Left renal cortex interstitium (tissue), 4 donors: ENCODE measurements around the gene RINL. TPM values are rescaled to one million over a fixed set of nuclear protein-coding genes. Genes with fewer than 3 reads are reported as not detected.
"Not testable (repeated sequence)": the region's sequence is repeated elsewhere in the genome, so short reads cannot be mapped to it uniquely, and the experiment has no call there.

ENCODE experiments used
- DNase-seq, 4 donors: peaks; one replicate each; pipeline ENCODE4 v3.0.0-alpha.2; 2013; ENCODE audit warnings: low read depth in 4 of 4, low spot score in 2 of 4, missing footprints in 1 of 4
- polyA plus RNA-seq, 4 donors: library from polyadenylated mRNA; unstranded; fragments of 120-200 nt; gene quantifications; one replicate each; pipeline ENCODE4 v1.2.1, GENCODE V29; 2013; ENCODE audit not compliant: insufficient read length in 4 of 4

The RINL gene
- polyA plus RNA-seq, 4 donors = 7.1 to 10.0 (median 8.3) TPM

DNA sequence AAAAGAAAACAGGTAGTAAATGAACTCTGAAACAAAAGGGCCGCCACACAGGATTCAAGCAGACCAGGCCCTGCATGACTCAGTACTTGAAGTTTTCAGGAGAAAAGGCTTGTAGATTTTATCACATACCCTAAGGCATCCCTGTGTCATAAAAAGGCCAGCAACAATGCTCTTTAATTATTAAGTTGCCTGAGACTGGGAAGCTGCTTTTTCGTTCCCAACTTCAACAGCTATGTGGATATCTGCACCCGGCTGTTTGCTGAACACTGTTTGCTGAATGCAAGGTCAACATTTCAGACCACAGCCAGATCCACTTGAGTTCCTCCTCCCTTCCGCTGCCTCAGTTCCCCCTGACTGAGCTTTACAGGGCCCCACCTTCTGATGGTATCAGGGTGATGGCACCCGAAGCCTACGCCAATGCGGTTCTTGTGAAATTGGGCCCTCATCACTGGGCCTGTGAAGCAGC lies 40.4 kb downstream of the RINL start:
- DNase-seq = no peak

DNA sequence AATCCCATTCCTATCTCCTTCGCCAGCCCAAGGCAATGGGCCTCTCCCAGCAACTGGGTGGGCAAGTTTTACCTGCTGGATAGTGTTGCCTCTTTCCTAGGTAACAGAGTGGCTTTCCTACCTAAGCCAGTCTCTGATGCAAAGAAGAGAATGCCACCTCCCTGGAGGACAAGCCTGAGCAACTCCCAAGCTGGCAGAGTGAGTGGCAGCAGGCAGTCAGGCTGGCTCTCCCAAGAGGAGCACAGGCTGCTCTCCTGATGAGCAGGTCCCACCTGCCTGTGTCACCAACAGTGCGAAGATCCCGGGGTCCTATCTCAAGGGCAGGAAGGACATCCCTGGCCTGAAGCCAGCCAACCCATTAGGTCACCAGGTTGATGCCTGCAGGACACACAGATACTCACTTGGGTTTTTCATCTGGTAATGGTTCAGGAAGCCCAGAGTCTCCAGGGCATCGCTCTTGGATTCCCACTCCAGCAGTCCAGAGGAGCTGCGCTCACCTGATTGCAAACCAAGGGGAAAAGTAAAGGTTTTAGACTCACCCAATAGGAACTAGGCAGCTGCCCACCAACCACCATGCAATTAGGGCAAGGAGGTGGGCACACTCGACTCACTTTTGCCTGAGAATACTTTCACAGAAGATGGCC lies 41.0 kb downstream of the RINL start:
- no peak for DNase-seq

DNA sequence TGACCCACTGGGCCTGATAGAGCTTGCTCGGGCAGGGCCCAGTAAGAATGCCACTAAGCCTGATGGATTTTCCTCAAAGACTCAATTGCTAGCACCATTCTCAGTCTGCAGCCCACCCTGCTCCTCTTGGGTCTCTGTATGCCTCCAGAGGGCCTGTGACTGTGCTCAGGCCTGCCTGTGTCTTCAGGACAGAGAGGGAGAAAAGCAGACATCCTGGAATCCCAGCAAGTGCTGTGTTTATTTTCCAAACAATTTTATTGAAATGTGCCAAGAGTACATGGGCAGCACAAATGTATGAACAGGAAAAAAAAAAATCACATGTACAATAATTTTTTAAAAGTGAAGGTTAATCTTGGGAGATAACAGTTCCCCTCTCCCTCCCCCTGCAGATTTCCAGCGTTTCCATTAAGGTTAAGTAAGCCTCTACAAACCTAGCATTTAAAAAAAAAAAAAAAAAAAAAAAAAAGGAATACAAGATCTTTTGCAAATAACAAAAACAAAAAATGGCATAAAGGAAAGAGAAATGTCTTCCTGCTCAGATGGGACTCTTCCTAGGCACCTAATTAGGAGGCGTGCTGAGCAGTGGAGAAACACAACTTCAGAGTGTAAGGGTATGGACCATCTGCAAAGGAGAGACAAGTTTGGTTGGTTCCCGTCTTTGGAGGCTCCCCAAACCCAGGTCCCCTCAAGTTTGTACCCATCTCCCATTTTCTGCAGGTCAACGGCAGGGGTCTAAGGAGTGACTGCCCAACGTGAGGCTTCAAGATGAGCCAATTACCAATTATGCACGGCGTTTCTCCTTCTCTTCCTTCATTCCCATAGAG lies 41.7 kb downstream of the RINL start:
- DNase-seq = no peak

DNA sequence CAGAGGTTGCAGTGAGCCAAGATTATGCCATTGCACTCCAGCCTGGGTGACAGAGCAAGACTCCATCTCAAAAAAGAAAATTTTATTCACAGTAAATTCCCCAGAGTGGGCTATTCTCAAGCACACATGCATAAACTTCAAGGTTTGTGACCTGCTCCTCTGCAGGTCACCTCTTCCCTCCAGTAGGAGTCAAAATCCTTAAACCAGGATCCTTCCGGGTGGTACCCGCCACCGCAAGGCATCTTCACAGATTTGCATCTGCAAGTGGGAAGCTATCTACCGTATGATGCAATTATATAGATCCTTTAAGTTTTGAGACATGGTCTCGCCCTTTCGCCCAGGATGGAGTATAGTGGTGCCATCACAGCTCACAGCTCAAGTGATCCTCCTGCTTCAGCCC lies 43.5 kb downstream of the RINL start:
- DNase-seq = no peak

DNA sequence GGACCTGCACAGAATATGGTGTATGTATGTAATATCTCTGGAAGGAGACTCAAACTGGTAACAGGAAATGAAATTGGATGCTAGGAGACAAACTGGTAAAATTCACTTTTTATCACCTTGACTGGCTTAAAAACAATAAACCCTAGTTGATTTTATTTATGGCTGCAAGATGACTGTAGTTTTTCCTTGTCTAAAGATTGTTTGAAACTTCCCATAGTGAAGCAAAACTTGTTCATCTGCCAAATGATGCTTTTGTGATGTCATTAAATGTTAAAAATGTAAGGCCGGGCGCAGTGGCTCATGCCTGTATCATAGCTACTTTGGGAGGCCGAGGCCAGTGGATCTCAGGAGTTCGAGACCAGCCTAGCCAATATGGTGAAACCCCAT lies 44.0 kb downstream of the RINL start:
- DNase-seq = no peak

DNA sequence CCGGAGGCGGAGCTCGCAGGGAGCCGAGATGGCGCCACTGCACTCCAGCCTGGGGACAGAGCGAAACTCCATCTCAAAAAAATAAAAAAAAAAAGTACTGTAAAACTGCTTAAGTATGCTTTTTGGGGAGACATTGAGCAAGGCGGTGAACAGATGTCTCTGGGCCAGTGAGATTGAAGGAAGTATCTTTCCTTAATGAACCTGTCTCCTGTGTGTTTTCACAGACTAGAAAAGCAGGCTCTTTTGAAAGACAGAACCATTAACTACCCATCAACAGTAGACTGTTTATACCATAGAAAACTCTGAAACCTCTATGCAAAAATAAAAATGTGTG lies 45.0 kb downstream of the RINL start:
- DNase-seq = no peak

DNA sequence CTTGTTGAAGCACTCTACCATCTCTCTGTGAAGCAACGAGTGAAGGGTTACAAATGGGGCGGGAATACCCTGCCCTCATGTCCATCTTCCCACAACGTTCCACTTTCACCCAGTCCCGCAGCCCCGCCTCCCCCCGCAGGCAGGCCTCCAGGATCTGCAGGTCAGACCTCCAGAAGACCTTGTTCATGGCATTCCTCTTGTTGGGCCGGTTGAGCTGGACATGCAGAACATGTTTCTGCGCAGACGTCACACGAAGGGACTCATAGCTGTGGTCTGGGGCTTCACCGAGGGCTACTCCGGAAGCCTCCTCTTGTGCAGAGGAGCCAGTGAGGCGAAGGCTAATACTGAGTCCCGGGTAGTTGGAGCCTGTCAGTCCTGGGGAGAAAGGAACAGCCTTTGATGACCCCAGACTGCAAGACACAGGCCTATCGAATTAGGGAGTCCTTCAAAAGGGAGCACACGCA lies 46.9 kb downstream of the RINL start:
- DNase-seq = peak in 1 of 4 donors; percentile 55

DNA sequence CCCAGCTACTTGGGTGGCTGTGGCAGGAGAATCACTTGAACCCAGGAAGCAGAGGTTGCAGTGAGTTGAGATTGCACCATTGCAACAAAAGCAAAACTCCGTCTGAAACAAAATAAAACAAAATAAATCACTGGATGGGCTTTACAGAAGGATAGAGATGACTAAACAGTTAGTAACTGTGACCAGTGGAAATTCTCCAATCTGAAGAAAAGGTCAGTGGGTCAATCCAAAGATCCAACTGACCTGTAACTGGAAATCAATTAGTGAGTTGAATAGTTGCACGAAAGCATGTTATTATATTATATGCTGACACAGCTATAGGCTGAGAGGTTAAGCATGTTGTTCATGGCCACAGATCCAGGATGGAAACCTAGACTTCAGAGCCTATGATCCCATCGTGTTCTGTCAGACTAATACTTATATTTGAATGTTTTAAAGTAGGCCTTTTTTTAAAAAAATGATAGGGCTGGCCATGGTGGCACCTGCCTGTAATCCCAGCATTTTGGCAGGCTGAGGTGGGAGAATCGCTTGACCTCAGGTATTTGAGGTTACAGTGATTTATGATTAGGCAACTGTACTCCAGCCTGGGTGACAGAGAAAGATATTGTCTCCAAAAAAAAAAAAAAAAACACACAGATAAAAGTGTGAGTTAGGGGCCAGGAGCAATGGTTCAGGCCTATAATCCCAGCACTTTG lies 47.9 kb downstream of the RINL start:
- DNase-seq = no peak

DNA sequence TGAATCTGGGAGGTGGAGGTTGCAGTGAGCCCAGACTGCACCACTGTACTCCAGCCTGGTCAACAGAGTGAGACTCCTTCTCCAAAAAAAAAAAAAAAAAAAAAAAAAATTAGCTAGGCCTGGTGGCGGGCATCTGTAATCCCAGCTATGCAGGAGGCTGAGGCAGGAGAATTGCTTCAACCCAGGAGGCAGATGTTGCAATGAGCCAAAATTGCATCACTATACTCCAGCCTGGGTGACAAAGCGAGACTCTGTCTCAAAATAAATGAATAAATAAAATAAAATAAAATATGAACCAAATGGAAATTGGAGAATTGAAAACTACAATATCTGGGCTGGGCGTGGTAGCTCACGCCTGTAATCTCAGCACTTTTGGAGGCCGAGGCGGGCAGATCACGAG lies 48.9 kb downstream of the RINL start:
- DNase-seq = not testable (repeated sequence)

DNA sequence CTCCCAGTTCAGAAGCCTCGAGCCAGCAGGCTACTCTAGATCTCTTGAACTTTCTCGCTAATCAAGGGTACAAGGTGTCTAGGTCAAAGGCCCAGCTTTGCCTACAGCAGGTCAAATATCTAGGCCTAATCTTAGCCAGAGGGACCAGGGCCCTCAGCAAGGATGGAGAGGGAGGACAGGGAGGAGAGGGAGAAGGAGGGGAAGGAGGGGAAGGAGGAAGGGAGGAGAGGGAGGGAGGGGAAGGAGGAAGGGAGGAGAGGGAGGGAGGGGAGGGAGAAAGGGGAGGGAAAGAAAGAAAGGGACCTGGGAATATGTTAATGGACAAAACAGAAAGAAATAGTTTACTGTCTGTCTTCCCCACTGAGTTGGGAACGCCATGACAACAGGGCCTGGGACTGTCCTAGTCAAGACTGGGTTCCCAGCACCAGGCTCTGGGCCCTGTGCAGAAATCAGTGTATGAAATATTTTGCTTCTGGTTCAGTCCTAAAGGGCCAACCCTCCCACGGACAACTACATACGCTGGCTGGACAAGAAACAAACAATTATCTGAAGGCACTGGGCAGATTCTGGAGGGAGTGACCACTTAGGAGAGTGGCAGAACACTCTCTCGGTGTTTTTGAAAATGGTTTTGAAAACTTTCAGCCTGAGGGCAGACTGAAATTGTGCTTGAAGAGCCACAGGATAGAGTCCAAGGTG lies 51.1 kb downstream of the RINL start:
- DNase-seq = no peak

DNA sequence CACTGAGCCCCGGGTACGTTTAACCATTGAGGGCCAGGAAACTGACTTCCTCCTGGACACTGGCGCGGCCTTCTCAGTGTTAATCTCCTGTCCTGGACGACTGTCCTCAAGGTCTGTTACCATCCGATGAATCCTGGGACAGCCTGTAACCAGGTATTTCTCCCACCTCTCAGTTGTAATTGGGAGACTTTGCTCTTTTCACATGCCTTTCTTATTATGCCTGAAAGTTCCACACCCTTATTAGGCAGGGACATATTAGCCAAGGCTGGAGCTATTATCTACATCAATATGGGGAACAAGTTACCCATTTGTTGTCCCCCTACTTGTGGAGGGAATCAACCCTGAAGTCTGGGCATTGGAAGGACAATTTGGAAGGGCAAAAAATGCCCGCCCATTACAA lies 52.1 kb downstream of the RINL start:
- not testable (repeated sequence) for DNase-seq

DNA sequence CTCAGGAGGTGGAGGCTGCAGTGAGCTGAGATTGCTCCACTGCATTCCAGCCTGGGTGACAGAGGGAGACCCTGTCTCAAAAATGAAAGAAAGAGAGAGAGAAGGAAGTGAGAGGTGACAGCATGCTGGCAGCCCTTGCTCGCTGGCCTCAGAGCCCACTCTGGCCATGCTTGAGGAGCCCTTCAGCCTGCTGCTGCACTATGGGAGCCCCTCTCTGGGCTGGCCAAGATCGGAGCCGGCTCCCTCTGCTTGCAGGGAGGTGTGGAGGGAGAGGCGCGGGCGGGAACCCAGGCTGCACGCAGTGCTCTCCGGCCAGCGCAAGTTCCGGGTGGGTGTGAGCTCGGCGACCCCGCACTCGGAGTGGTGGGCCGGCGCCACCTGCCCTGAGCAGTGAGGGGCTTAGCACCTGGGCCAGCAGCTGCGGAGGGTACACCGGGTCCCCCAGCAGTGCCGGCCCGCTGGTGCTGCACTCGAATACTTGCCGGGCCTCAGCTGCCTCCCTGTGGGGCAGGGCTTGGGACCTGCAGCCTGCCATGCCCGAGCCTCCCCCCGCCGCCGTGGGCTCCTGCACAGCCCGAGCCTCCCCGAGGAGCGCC lies 56.7 kb downstream of the RINL start:
- DNase-seq = not testable (repeated sequence)

DNA sequence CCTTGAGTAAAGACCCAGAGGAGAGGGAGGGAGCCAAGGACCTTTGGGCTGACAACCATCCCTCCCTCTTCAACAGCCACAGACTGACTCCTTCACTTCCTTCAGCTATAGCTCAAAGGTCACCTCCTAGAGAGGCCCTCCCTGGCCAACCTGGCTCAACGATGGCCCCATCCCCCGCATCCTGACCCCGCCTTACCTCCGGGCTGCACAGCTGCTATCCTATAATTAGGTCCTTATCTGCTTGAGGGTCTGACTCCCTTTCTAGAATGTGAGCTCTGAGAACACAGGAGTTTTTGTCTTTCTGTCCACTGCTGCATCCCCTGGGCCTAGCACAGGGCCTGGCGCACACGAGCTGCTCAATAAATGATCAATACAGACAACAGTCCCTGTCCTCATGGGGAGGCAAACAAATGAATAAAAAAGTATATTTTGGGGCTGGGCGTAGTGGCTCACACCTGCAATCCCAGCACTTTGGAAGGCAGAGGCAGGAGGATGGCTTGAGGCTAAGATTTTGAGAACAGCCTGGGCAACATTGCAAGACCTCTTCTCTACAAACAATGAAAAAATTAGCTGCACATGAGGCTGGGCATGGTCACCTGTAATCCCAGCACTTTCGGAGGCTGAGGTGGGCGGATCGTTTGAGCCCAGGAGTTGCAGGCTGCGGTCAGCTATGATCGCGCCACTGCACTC lies 58.7 kb downstream of the RINL start:
- DNase-seq = no peak

Other genes with a start within 250 kb of the RINL start
- 100 to 1,000 TPM; 655 to 698 (median 680) TPM for gene ACTN4, start 230.6 kb downstream of the RINL start, polyA plus RNA-seq
- 10 to 100 TPM in 2 of 4 donors, 1 to 10 TPM in 2; 4.6 to 11.3 (median 7.4) TPM for gene CAPN12, start 133.8 kb downstream of the RINL start, polyA plus RNA-seq
- gene LGALS7, start 104.8 kb downstream of the RINL start, polyA plus RNA-seq = 1 to 10 TPM in 1 of 4 donors, under 1 TPM in 2, not detected in 1; 0.41 to 1.4 (median 0.71) TPM
- gene LGALS7B, start 89.1 kb downstream of the RINL start, polyA plus RNA-seq = 1 to 10 TPM in 2 of 4 donors, under 1 TPM in 1, not detected in 1; 0.95 to 3.2 (median 1.4) TPM
- gene LGALS4, start 65.3 kb downstream of the RINL start, polyA plus RNA-seq = 1 to 10 TPM in 3 of 4 donors, under 1 TPM in 1; 0.97 to 3.0 (median 2.0) TPM
- 100 to 1,000 TPM; 149 to 161 (median 153) TPM for gene ECH1, start 46.5 kb downstream of the RINL start, polyA plus RNA-seq
- gene HNRNPL, start 28.3 kb downstream of the RINL start, polyA plus RNA-seq = 100 to 1,000 TPM; 434 to 500 (median 466) TPM
- 10 to 100 TPM; 37.9 to 53.1 (median 43.9) TPM for gene SIRT2, start 21.3 kb upstream of the RINL start, polyA plus RNA-seq
- gene NFKBIB, start 21.7 kb upstream of the RINL start, polyA plus RNA-seq = 10 to 100 TPM in 2 of 4 donors, 1 to 10 TPM in 2; 8.2 to 13.4 (median 11.4) TPM
- gene CCER2, start 33.9 kb upstream of the RINL start, polyA plus RNA-seq = 1 to 10 TPM in 2 of 4 donors, under 1 TPM in 2; 0.47 to 1.5 (median 1.1) TPM
- 10 to 100 TPM; 31.3 to 72.0 (median 53.4) TPM for gene SARS2, start 52.5 kb upstream of the RINL start, polyA plus RNA-seq
- gene MRPS12, start 52.7 kb upstream of the RINL start, polyA plus RNA-seq = 10 to 100 TPM; 17.7 to 37.4 (median 26.9) TPM
- gene FBXO17, start 97.5 kb upstream of the RINL start, polyA plus RNA-seq = 10 to 100 TPM; 51.3 to 93.4 (median 81.1) TPM
- gene FBXO27, start 154.3 kb upstream of the RINL start, polyA plus RNA-seq = 1 to 10 TPM; 6.1 to 9.8 (median 7.8) TPM
- 1 to 10 TPM in 1 of 4 donors, under 1 TPM in 3; 0.13 to 1.5 (median 0.56) TPM for gene ACP7, start 206.1 kb upstream of the RINL start, polyA plus RNA-seq
- gene PAK4, start 247.5 kb upstream of the RINL start, polyA plus RNA-seq = 10 to 100 TPM; 42.6 to 80.8 (median 71.0) TPM